ENCODE results near the gene PGF. TPM values are rescaled to one million over a fixed set of nuclear protein-coding genes. Genes with fewer than 3 reads are reported as not detected.

The PGF gene
- total and polyA plus RNA-seq, 2 of the 13 experiments (the other 11 are each of a cell fraction or from before 2014, with no cell fraction given): 10.7 to 27.5 TPM

DNA sequence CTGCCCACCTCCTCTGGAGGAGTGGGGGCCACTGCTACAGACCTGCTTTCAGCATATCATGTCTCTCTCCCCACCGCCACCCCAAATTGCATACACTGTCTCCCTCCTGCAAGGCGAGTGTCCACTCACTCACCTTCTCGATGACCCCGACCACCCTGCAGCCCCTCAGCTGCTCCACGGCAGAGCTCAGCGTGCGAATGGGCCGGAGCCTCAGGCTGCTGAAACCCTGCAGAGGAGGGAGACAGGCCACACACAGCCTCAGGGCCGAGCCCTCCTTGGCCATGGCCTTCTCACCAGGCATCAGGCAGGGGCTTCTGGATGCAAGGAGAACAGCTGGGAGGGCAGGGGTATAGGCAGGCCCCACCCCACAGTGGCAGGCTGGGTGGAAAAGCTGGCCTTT is 37.0 kb downstream of the PGF start:
- peaks cover 11% of the 10 kb centered on the region; the same call in 1 of the 2 replicates for H3K4me1 ChIP-seq (ENCODE audit: insufficient read depth, low read length)
- no peaks in the 10 kb centered on the region; a peak in 1 of 5 replicates for H3K27me3 ChIP-seq (ENCODE audit: control insufficient read depth in 1 of 2, insufficient read depth in 2 of 2, low read length in 2 of 2)
- DNase-seq (ENCODE audit: low spot score) (no peak), ATAC-seq (no peak), FAIRE-seq (no peak)
- no peak overlapping the region for H3K27ac ChIP-seq (ENCODE audit: extremely low read length, insufficient read depth, low read length)
- POLR2A ChIA-PET: no interaction called here
- in situ Hi-C loops (cut with HindIII; ENCODE audit: extremely low pct_ligation_motif_present, low pct_unique_long_range_greater_than_20kb): no loop called here
- H3K4me3 ChIP-seq (replicated peaks in 1 of 3; ENCODE audit: insufficient read depth in 1 of 3, low read depth in 2 of 3, low read length in 3 of 3): no peak overlapping the region
- H3K9me3 ChIP-seq (ENCODE audit: low read length): no peaks in the 10 kb centered on the region
- no peak overlapping the region for H2AFZ ChIP-seq (ENCODE audit: low read length)
- no TSS peak for BruUV-seq (replicated peaks)
- no peaks in the 10 kb centered on the region for H4K20me1 ChIP-seq (ENCODE audit: insufficient read depth, low read length)
- TF ChIP-seq NFIC (IDR thresholded peaks at IDR 0.05; ENCODE audit: low read length) (no peak), NR2C2 (CRISPR knock-in tag; IDR thresholded peaks at IDR 0.05; ENCODE audit: borderline replicate concordance) (no peak), ZNF75D (CRISPR knock-in tag; IDR thresholded peaks at IDR 0.05; ENCODE audit: borderline replicate concordance) (no peak), YEATS2 (CRISPR knock-in tag; IDR thresholded peaks at IDR 0.05; ENCODE audit: borderline replicate concordance) (no peak), ZNF724P (CRISPR knock-in tag; IDR thresholded peaks at IDR 0.05; ENCODE audit: borderline replicate concordance) (no peak), MXI1 (IDR thresholded peaks at IDR 0.05; ENCODE audit: borderline replicate concordance, low read depth, low read length) (no peak), ZNF33B (CRISPR knock-in tag; IDR thresholded peaks at IDR 0.05) (no peak), ZNF160 (CRISPR knock-in tag; IDR thresholded peaks at IDR 0.05) (no peak), KDM3A (CRISPR knock-in tag; IDR thresholded peaks at IDR 0.05; ENCODE audit: low read depth) (no peak), SMAD9 (CRISPR knock-in tag; IDR thresholded peaks at IDR 0.05) (no peak), PCBP1 (IDR thresholded peaks at IDR 0.05; ENCODE audit: borderline replicate concordance, low read depth, low read length) (no peak), CCAR2 (optimal IDR thresholded peaks at IDR 0.05; ENCODE audit: low read depth, low read length) (no peak), ZFP37 (CRISPR knock-in tag; IDR thresholded peaks at IDR 0.05; ENCODE audit: borderline replicate concordance) (no peak)
- TF ChIP-seq, protein P1, sequence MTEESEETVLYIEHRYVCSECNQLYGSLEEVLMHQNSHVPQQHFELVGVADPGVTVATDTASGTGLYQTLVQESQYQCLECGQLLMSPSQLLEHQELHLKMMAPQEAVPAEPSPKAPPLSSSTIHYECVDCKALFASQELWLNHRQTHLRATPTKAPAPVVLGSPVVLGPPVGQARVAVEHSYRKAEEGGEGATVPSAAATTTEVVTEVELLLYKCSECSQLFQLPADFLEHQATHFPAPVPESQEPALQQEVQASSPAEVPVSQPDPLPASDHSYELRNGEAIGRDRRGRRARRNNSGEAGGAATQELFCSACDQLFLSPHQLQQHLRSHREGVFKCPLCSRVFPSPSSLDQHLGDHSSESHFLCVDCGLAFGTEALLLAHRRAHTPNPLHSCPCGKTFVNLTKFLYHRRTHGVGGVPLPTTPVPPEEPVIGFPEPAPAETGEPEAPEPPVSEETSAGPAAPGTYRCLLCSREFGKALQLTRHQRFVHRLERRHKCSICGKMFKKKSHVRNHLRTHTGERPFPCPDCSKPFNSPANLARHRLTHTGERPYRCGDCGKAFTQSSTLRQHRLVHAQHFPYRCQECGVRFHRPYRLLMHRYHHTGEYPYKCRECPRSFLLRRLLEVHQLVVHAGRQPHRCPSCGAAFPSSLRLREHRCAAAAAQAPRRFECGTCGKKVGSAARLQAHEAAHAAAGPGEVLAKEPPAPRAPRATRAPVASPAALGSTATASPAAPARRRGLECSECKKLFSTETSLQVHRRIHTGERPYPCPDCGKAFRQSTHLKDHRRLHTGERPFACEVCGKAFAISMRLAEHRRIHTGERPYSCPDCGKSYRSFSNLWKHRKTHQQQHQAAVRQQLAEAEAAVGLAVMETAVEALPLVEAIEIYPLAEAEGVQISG (CRISPR knock-in tag; IDR thresholded peaks at IDR 0.05): no peak
- TF ChIP-seq, protein P2, sequence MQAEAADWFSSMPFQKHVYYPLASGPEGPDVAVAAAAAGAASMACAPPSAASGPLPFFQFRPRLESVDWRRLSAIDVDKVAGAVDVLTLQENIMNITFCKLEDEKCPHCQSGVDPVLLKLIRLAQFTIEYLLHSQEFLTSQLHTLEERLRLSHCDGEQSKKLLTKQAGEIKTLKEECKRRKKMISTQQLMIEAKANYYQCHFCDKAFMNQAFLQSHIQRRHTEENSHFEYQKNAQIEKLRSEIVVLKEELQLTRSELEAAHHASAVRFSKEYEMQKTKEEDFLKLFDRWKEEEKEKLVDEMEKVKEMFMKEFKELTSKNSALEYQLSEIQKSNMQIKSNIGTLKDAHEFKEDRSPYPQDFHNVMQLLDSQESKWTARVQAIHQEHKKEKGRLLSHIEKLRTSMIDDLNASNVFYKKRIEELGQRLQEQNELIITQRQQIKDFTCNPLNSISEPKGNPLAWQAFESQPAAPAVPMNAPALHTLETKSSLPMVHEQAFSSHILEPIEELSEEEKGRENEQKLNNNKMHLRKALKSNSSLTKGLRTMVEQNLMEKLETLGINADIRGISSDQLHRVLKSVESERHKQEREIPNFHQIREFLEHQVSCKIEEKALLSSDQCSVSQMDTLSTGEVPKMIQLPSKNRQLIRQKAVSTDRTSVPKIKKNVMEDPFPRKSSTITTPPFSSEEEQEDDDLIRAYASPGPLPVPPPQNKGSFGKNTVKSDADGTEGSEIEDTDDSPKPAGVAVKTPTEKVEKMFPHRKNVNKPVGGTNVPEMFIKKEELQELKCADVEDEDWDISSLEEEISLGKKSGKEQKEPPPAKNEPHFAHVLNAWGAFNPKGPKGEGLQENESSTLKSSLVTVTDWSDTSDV (CRISPR knock-in tag; IDR thresholded peaks at IDR 0.05): no peak
- intact Hi-C loops (cut with micrococcal nuclease; ENCODE audit: unreplicated experiment): no loop called here
- no peaks in the 10 kb centered on the region for H3K79me2 ChIP-seq (ENCODE audit: insufficient read depth, low read length)
- no peak overlapping the region for H3K4me2 ChIP-seq (ENCODE audit: low read depth, low read length)
- WGBS (ENCODE audit: low lambda C conversion rate): 99% methylated on average over 9 of the region's 9 CpGs
- H3K9ac ChIP-seq (ENCODE audit: insufficient read depth, low read depth, low read length): no peak overlapping the region
- H3K36me3 ChIP-seq (replicated peaks in 1 of 2; ENCODE audit: control insufficient read depth in 1 of 2, insufficient read depth in 2 of 2, low read length in 2 of 2): no peaks in the 10 kb centered on the region
- CTCF ChIA-PET (ENCODE audit: low intra/inter-chr PET ratio, low total read pairs): no interaction called here
